Pancreas (tissue), 10 donors: Measurements from ENCODE around the gene MAP2K5. TPM values are rescaled to one million over a fixed set of nuclear protein-coding genes. Genes with fewer than 3 reads are reported as not detected.

Experiments
- ATAC-seq, 4 donors: fragments of 200-7000 bp; cut with Tn5 transposase; one replicate each; pipeline versions ENCODE4 v1.8.0 to v1.9.1; 2020; ENCODE audit warnings: mild to moderate bottlenecking in 4 of 4, moderate library complexity in 4 of 4
- DNase-seq, 6 donors: peaks; one replicate each; pipeline ENCODE4 v3.0.0-alpha.2; 2020
- FAIRE-seq: peaks from 2 replicates; lab custom pipeline; 2012; peaks lifted over from hg19 to GRCh38; lab: Jason Lieb, UNC
- H3K27ac ChIP-seq, 4 donors: fragments of 200-600 bp; sonication (generic); 1 replicate in 3 of 4; 2 replicates in 1 of 4; pipeline versions ENCODE4 v1.5.0 to v1.8.0; 2020
- H3K27me3 ChIP-seq, 4 donors: fragments of 200-600 bp; one replicate each; pipeline ENCODE4 v1.8.0; 2021
- H3K36me3 ChIP-seq, 3 donors: fragments of 200-600 bp; sonication (generic) in 1 of 3; one replicate each; pipeline versions ENCODE4 v1.5.0 to v1.8.0; 2020 to 2021
- H3K4me1 ChIP-seq, 3 donors: fragments of 200-600 bp; one replicate each; pipeline ENCODE4 v1.8.0; 2021
- H3K4me3 ChIP-seq, 4 donors: fragments of 200-600 bp; sonication (generic) in 2 of 4; one replicate each; pipeline versions ENCODE4 v1.5.0 to v1.8.0; 2020 to 2021
- H3K9me3 ChIP-seq, 4 donors: fragments of 200-600 bp; one replicate each; pipeline ENCODE4 v1.8.0; 2021
- CTCF ChIP-seq, 4 donors: fragments of 200-600 bp; sonication (generic) in 3 of 4; IDR thresholded peaks; one replicate each; pipeline versions ENCODE4 v1.5.0 to v1.8.0; 2021; ENCODE audit warnings: antibody characterized with exemption in 4 of 4
- WGBS, 2 donors: extraction: QIAGEN DNeasy Blood & Tissue Kit; methylation state at CpG; one replicate each; pipeline ENCODE4 v1.1.7; 2013; 5-methylcytosine and 5-hydroxymethylcytosine counted together
- intact Hi-C, 3 donors: fragments of 100-400 bp; cut with DNase I; formaldehyde crosslinking; loops; one replicate each; pipeline versions ENCODE4 v1.11.1 to v1.14.2; 2022
- polyA plus RNA-seq, 2 donors: library from polyadenylated mRNA; stranded (reverse); fragments of 200-250 nt; gene quantifications; one replicate each; pipeline ENCODE4 v1.2.3, GENCODE V29; 2013
- total RNA-seq, 6 donors: library from RNA; stranded (reverse); fragmentation: NEBNext Ultra II Directional in 4 of 6; extraction: Animal tissue kit (Norgen Biotek cat#: 25700) in 4 of 6; gene quantifications; one replicate each; pipeline versions ENCODE4 v1.2.1 to v1.2.4, GENCODE V29; 2021 to 2023
- donor health status: healthy with polysubstance abuse.
- donor health status: DM: no; HTN: no; CAD: no; lungs with moderate emphysema.
- donor health status: DM: no; HTN: no; CAD: no.
- donor health status: control.
- donor health status: control.
- donor health status: Bipolar disorder and iron deficiency.
- donor health status: DM: yes; HTN: yes; CAD: no.
- donor health status: DM: no; HTN: no; CAD: no.
- donor health status: DM: no; HTN: no; CAD: no.
- donor health status: DM: yes; HTN: yes; CAD: no.

Gene MAP2K5
- total and polyA plus RNA-seq, 8 donors, result 5.5 to 14.8 (median 10.0) TPM

GRCh38 chr15:67585681-67586080 is 43.2 kb downstream of the MAP2K5 start:
- no peaks in the 10 kb centered on the region for H3K9me3 ChIP-seq
- peaks cover 0 to 19% (median 5%) of the 10 kb centered on the region in 3 donors for H3K36me3 ChIP-seq
- H3K27ac ChIP-seq, result no peak overlapping the region
- 95 to 96% methylated on average over 4 of the region's 4 CpGs for WGBS, 2 donors
- no peak for TF ChIP-seq CTCF (IDR thresholded peaks at IDR 0.05)
- ATAC-seq, result no peak
- intact Hi-C loops, result no loop called here
- no peaks in the 10 kb centered on the region for H3K27me3 ChIP-seq
- no peaks in the 10 kb centered on the region for H3K4me1 ChIP-seq
- DNase-seq, result no peak
- FAIRE-seq, result no peak
- no peak overlapping the region for H3K4me3 ChIP-seq

- H3K27ac ChIP-seq, result no peak overlapping the region
- FAIRE-seq (no peak), ATAC-seq (no peak), DNase-seq (no peak)
- no peaks in the 10 kb centered on the region for H3K9me3 ChIP-seq
- intact Hi-C loops, result no loop called here
- no peak for TF ChIP-seq CTCF (IDR thresholded peaks at IDR 0.05)
- WGBS, 2 donors, result 76 to 87% methylated on average over 7 of the region's 7 CpGs
- H3K27me3 ChIP-seq, result no peaks in the 10 kb centered on the region
- peaks cover 0 to 19% (median 5%) of the 10 kb centered on the region in 3 donors for H3K36me3 ChIP-seq
- H3K4me3 ChIP-seq, result no peak overlapping the region
- no peaks in the 10 kb centered on the region for H3K4me1 ChIP-seq
These were observed 44.8 kb downstream of the MAP2K5 start for GRCh38 chr15:67587331-67587730.

GRCh38 chr15:67587754-67588153 is 45.3 kb downstream of the MAP2K5 start:
- no peak for TF ChIP-seq CTCF (IDR thresholded peaks at IDR 0.05)
- no peak for ATAC-seq
- FAIRE-seq, result no peak
- 80 to 84% methylated on average over 3 of the region's 3 CpGs for WGBS, 2 donors
- no peaks in the 10 kb centered on the region for H3K27me3 ChIP-seq
- no peak overlapping the region for H3K4me3 ChIP-seq
- no peak for DNase-seq
- H3K4me1 ChIP-seq, result no peaks in the 10 kb centered on the region
- H3K9me3 ChIP-seq, result no peaks in the 10 kb centered on the region
- intact Hi-C loops, result no loop called here
- H3K27ac ChIP-seq, result no peak overlapping the region
- H3K36me3 ChIP-seq, result peaks cover 0 to 19% (median 5%) of the 10 kb centered on the region in 3 donors

- no peaks in the 10 kb centered on the region for H3K4me1 ChIP-seq
- no peak overlapping the region for H3K4me3 ChIP-seq
- no peak for ATAC-seq
- TF ChIP-seq CTCF (IDR thresholded peaks at IDR 0.05), result no peak
- intact Hi-C loops, result no loop called here
- no peak for DNase-seq
- H3K36me3 ChIP-seq, result peaks cover 0 to 19% (median 5%) of the 10 kb centered on the region in 3 donors
- WGBS, 2 donors, result 95 to 97% methylated on average over 3 of the region's 3 CpGs
- H3K27ac ChIP-seq, result no peak overlapping the region
- H3K27me3 ChIP-seq, result no peaks in the 10 kb centered on the region
- FAIRE-seq, result no peak
- no peaks in the 10 kb centered on the region for H3K9me3 ChIP-seq
These were observed 47.7 kb downstream of the MAP2K5 start for GRCh38 chr15:67590191-67590590.

- Histone ChIP-seq H3K9me3 (no peaks in the 10 kb centered on the region), H3K36me3 (peaks cover 0 to 16% (median 5%) of the 10 kb centered on the region in 3 donors), H3K4me3 (no peak overlapping the region), H3K27ac (no peak overlapping the region), H3K27me3 (no peaks in the 10 kb centered on the region), H3K4me1 (no peaks in the 10 kb centered on the region)
- intact Hi-C loops, result no loop called here
- FAIRE-seq, result no peak
- no peak for DNase-seq
- no peak for ATAC-seq
- no peak for TF ChIP-seq CTCF (IDR thresholded peaks at IDR 0.05)
These were observed 49.7 kb downstream of the MAP2K5 start for GRCh38 chr15:67592245-67592644.
